Measurements from ENCODE around the gene RTN4RL1.

Gene RTN4RL1

GRCh38 chr17:2041561-2042389, 16.6 kb upstream of the RTN4RL1 start, which contains the start of gene OVCA2:
TSS of gene OVCA2 (plus strand) at chr17:2042022. CDS start at chr17:2042048, 26 bp downstream.
- TF ChIP-seq CTCF (conservative IDR thresholded peaks at IDR 0.05): peak; percentile 59

GRCh38 chr17:2040942-2041560, 15.9 kb upstream of the RTN4RL1 start:
- peak overlapping the region; percentile 94 for H3K27ac ChIP-seq

More at GRCh38 chr17:2041561-2042389, 16.6 kb upstream of the RTN4RL1 start, which contains the start of gene OVCA2:
- H3K27ac ChIP-seq: peak within 1 kb of the TSS; percentile 94

GRCh38 chr17:2040219-2040827, 15.2 kb upstream of the RTN4RL1 start:
- H3K27ac ChIP-seq: peak overlapping the region; percentile 94
- no peak for TF ChIP-seq CTCF (conservative IDR thresholded peaks at IDR 0.05)

More at GRCh38 chr17:2040942-2041560, 15.9 kb upstream of the RTN4RL1 start:
- TF ChIP-seq CTCF (conservative IDR thresholded peaks at IDR 0.05): no peak

- H3K27ac ChIP-seq: no peak overlapping the region
- TF ChIP-seq CTCF (conservative IDR thresholded peaks at IDR 0.05): no peak
Measured at GRCh38 chr17:2037155-2037554, 12.0 kb upstream of the RTN4RL1 start.

GRCh38 chr17:2035541-2036488, 10.7 kb upstream of the RTN4RL1 start:
- no peak for TF ChIP-seq CTCF (conservative IDR thresholded peaks at IDR 0.05)
- no peak overlapping the region for H3K27ac ChIP-seq

- no peak overlapping the region for H3K27ac ChIP-seq
Measured at GRCh38 chr17:2034806-2035540, 9.8 kb upstream of the RTN4RL1 start.

More at GRCh38 chr17:2034806-2035540, 9.8 kb upstream of the RTN4RL1 start:
- no peak for TF ChIP-seq CTCF (conservative IDR thresholded peaks at IDR 0.05)

Data from VCaP (cell line).